ENCODE data around the gene COBLL1.

COBLL1 gene

DNA sequence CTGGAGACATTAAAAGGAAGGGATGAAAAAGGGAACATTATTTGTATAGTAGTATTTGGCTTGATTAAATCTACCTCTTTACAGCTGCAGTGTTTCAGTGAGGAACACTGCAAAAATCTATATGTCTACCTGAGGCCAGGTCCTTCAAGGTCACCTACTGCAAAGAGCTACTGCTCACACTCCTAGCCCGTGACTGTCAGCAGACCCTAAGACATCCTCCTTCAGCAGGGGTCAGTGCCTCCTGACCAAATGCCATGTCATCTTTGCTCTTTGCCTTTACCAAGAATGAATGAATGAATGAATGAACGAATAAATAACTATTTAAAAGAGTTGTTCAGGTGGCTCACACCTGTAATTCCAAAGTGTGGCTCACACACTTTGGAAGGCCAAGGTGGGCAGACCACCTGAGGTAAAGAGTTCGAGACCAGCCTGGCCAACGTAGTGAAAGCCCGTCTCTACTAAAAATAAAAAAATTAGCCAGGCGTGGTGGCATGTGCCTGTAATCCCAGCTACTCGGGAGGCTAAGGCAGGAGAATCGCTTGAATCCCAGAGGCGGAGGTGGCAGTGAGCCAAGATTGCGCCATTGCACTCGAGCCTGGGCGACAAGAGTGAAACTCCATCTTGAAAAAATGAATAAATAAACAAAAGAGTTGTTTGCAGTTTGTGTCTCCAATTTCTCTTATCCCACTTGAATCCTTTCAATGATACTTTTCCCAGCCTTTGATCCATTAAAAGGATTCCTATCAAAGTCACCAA lies 136.0 kb downstream of the COBLL1 start:
- DNase-seq (ENCODE audit: low read depth, low spot score): no peak
- TF ChIP-seq, protein P1, sequence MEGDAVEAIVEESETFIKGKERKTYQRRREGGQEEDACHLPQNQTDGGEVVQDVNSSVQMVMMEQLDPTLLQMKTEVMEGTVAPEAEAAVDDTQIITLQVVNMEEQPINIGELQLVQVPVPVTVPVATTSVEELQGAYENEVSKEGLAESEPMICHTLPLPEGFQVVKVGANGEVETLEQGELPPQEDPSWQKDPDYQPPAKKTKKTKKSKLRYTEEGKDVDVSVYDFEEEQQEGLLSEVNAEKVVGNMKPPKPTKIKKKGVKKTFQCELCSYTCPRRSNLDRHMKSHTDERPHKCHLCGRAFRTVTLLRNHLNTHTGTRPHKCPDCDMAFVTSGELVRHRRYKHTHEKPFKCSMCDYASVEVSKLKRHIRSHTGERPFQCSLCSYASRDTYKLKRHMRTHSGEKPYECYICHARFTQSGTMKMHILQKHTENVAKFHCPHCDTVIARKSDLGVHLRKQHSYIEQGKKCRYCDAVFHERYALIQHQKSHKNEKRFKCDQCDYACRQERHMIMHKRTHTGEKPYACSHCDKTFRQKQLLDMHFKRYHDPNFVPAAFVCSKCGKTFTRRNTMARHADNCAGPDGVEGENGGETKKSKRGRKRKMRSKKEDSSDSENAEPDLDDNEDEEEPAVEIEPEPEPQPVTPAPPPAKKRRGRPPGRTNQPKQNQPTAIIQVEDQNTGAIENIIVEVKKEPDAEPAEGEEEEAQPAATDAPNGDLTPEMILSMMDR (IDR thresholded peaks at IDR 0.05; ENCODE audit: low read depth, low read length): no peak
- no peak overlapping the region for H3K4me3 ChIP-seq (ENCODE audit: low read depth, low read length)
- in situ Hi-C loops (cut with HindIII; ENCODE audit: low sequenced_read_pairs): no loop called here

DNA sequence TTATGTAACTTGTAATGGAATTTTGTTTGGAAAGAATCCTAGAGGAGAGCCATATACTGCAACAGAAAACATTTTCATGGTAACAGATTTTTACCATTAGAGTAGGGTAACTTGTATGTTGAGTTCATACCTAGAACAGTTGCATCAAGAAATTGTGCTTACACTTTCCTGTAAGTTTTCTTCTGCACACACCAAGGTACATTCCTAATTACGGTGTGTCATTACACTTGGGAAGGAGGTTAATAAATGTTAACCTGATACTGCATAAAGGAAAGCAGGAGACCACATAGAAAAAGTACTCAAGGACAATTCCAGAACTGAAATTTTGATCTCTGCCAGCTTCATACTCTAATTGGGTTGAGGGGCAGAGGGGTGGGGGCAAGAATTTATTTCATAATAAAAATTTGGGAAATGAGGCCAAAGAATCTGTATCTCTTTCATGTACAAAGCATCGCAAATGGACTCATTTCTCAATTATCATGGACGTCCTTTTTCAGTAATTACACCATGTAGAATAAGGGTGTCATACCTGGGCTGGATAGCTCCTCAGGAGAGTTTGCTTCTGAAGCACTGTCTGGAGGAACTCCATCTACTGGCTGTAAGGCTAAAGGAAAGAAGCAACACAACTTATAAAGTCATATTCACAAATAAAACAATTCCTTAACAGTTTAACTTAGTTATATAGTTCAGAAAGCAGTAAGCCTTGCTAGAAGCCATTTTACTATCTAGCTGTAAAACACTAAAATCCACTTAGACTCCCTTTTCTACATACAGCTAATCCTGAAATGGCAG lies 137.5 kb downstream of the COBLL1 start:
- TF ChIP-seq, protein P1 (IDR thresholded peaks at IDR 0.05; ENCODE audit: low read depth, low read length): peak; percentile 9
- in situ Hi-C loops (cut with HindIII; ENCODE audit: low sequenced_read_pairs): no loop called here
- no peak overlapping the region for H3K4me3 ChIP-seq (ENCODE audit: low read depth, low read length)
- DNase-seq (ENCODE audit: low read depth, low spot score): no peak

DNA sequence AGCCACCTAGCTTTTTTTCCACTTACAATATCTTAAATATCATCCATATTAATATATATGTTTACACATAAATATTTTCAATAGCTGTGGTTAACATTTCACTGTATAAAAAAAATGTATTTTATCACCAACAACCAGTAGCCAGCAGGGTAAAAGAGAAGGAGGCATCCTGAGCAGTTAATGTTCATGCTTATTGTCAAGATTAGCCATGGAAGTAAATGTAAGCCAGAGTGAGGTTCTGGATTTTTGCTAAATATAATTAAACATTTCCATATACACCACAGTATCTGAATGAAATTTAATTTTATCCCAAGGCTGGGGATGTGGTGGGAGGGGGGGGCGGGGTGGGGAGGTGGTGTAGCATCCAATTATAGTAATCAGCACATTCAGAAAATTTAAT lies 140.1 kb downstream of the COBLL1 start:
- H3K4me3 ChIP-seq (ENCODE audit: low read depth, low read length): no peak overlapping the region
- TF ChIP-seq, protein P1 (IDR thresholded peaks at IDR 0.05; ENCODE audit: low read depth, low read length): no peak
- no peak for DNase-seq (ENCODE audit: low read depth, low spot score)
- in situ Hi-C loops (cut with HindIII; ENCODE audit: low sequenced_read_pairs): no loop called here

DNA sequence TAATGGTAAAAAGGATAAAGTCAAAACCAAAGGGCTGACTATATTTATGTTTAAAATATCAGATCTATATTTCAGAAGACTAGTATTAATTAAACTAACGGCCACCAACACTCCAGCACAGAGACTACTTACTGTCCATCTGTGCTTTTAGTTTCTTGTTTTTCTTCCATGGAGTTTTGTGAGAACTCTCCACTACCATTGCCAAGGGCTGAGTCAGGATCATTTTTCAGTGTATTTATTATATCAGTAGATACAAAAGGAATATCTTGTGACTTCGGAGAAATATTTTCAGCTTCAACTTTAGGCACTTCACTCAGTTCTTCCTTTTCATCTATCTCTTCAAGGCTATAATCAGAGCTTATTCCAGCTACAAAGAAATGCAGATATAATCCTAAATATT lies 141.2 kb downstream of the COBLL1 start:
- in situ Hi-C loops (cut with HindIII; ENCODE audit: low sequenced_read_pairs): no loop called here
- no peak overlapping the region for H3K4me3 ChIP-seq (ENCODE audit: low read depth, low read length)
- TF ChIP-seq, protein P1 (IDR thresholded peaks at IDR 0.05; ENCODE audit: low read depth, low read length): no peak
- DNase-seq (ENCODE audit: low read depth, low spot score): peak; percentile 15

DNA sequence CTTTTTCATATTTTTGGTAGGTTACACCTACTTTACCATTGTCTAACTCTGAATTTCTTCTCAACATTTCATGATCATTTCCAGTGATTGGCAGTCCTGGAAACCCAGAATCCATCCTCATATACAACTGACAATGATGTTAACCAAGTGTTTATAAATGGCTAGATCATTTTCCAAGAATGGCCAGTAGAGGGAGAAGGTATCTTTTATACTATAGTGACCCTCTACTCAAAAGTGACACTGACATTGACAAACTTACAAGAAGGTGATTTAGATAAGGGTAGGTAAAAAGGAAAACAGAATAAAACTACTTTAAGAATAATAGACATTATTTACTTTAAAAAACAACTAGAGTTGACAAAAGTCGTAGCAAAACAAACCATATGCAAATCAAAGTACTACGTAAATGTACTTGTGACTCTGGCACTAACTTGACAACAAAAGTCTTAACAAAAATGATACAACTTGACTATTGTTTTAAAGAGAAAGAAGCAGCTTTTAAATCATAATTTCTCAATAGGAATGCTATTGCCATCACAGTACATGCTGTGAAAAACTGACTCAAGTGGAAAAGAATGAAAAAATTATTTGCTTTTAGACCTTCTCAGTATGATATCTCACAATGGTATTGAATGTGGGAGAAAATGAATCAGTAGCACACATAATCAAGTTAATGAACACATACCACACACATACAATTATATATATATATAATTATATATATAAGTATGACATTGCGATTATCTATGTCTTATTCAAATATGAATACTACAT lies 143.7 kb downstream of the COBLL1 start:
- peak; percentile 15 for DNase-seq (ENCODE audit: low read depth, low spot score)
- in situ Hi-C loops (cut with HindIII; ENCODE audit: low sequenced_read_pairs): no loop called here

DNA sequence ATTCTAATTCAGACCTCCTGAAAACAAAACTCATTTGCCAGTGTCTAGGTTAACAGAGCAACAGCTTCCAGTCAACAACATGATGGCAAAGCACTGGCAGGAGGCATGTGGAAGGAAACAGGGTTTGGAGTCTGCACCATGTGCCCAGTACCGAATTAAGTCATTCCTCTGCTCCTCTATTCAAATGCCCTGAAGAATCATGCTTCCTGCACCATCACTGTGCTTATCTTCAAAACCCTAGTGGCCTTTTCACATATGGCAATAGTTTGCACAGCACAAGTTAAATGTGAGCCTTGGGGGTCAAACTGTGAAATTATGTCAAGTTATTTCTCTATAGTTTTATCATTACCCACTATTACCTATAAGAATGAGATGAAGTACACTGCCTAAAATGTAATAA lies 145.0 kb downstream of the COBLL1 start:
- in situ Hi-C loops (cut with HindIII; ENCODE audit: low sequenced_read_pairs): no loop called here
- no peak for DNase-seq (ENCODE audit: low read depth, low spot score)
- no peak overlapping the region for H3K4me3 ChIP-seq (ENCODE audit: low read depth, low read length)
- TF ChIP-seq, protein P1 (IDR thresholded peaks at IDR 0.05; ENCODE audit: low read depth, low read length): no peak

More for the DNA sequence above, 143.7 kb downstream of the COBLL1 start:
- no peak overlapping the region for H3K4me3 ChIP-seq (ENCODE audit: low read depth, low read length)
- TF ChIP-seq, protein P1 (IDR thresholded peaks at IDR 0.05; ENCODE audit: low read depth, low read length): peak; percentile 54
